WTC11 (cell line): Measurements from ENCODE around the gene AKT1.

Source experiments
- CREM ChIP-seq: sonication (generic); formaldehyde crosslinking; IDR thresholded peaks from 2 replicates; pipeline ENCODE4 v1.8.1; 2022; ENCODE audit warnings: mild to moderate bottlenecking, missing genetic modification reagents, moderate library complexity
- ELF4 ChIP-seq: sonication (generic); formaldehyde crosslinking; IDR thresholded peaks from 2 replicates; pipeline ENCODE4 v1.8.1; 2022; ENCODE audit warnings: low read depth, mild to moderate bottlenecking, moderate library complexity, missing genetic modification reagents
- JUN ChIP-seq: sonication (generic); formaldehyde crosslinking; IDR thresholded peaks from 2 replicates; pipeline ENCODE4 v1.8.0; 2023; ENCODE audit warnings: mild to moderate bottlenecking, missing genetic modification reagents
- NFYB ChIP-seq: sonication (generic); formaldehyde crosslinking; conservative IDR thresholded peaks from 2 replicates; pipeline ENCODE4 v1.8.0; 2022; ENCODE audit warnings: low read depth, missing genetic modification reagents
- RORB ChIP-seq: fragments of 250-450 bp; sonication (Bioruptor Pico); IDR thresholded peaks from 2 replicates; pipeline ENCODE4 v1.9.0; 2021; ENCODE audit warnings: mild to moderate bottlenecking
- SP1 ChIP-seq: sonication (generic); formaldehyde crosslinking; conservative IDR thresholded peaks from 2 replicates; pipeline ENCODE4 v1.8.1; 2022; ENCODE audit warnings: missing genetic modification reagents
- ZNF138 ChIP-seq: sonication (generic); formaldehyde crosslinking; conservative IDR thresholded peaks from 2 replicates; pipeline ENCODE4 v1.8.1; 2022; ENCODE audit warnings: mild to moderate bottlenecking, moderate library complexity, missing genetic modification reagents
- ZNF263 ChIP-seq: sonication (generic); formaldehyde crosslinking; IDR thresholded peaks from 2 replicates; pipeline ENCODE4 v1.8.1; 2022; ENCODE audit warnings: low read depth, mild to moderate bottlenecking, moderate library complexity, missing genetic modification reagents
- TF ChIP-seq, protein P1 (sequence below): fragments of 200-600 bp; IDR thresholded peaks from 2 replicates; pipeline ENCODE4 v1.8.0; 2022; ENCODE audit warnings: antibody characterized with exemption
- TF ChIP-seq, protein P2 (sequence below): sonication (generic); formaldehyde crosslinking; IDR thresholded peaks from 2 replicates; pipeline ENCODE4 v1.8.0; 2022; ENCODE audit warnings: mild to moderate bottlenecking, missing genetic modification reagents
- TF ChIP-seq, protein P3 (sequence below): sonication (generic); formaldehyde crosslinking; IDR thresholded peaks from 2 replicates; pipeline ENCODE4 v1.8.1; 2023; ENCODE audit warnings: mild to moderate bottlenecking, missing genetic modification reagents, moderate library complexity
- TF ChIP-seq, protein P4 (sequence below): sonication (generic); formaldehyde crosslinking; IDR thresholded peaks from 2 replicates; pipeline ENCODE4 v1.8.1; 2023; ENCODE audit warnings: mild to moderate bottlenecking, missing genetic modification reagents
- TF ChIP-seq, protein P5 (sequence below): sonication (generic); formaldehyde crosslinking; conservative IDR thresholded peaks from 2 replicates; pipeline ENCODE4 v1.8.1; 2023; ENCODE audit warnings: mild to moderate bottlenecking, low read depth, missing genetic modification reagents, moderate library complexity
- TF ChIP-seq, protein P6 (sequence below): sonication (generic); formaldehyde crosslinking; conservative IDR thresholded peaks from 2 replicates; pipeline ENCODE4 v1.8.1; 2022; ENCODE audit warnings: mild to moderate bottlenecking, missing genetic modification reagents

DNA sequence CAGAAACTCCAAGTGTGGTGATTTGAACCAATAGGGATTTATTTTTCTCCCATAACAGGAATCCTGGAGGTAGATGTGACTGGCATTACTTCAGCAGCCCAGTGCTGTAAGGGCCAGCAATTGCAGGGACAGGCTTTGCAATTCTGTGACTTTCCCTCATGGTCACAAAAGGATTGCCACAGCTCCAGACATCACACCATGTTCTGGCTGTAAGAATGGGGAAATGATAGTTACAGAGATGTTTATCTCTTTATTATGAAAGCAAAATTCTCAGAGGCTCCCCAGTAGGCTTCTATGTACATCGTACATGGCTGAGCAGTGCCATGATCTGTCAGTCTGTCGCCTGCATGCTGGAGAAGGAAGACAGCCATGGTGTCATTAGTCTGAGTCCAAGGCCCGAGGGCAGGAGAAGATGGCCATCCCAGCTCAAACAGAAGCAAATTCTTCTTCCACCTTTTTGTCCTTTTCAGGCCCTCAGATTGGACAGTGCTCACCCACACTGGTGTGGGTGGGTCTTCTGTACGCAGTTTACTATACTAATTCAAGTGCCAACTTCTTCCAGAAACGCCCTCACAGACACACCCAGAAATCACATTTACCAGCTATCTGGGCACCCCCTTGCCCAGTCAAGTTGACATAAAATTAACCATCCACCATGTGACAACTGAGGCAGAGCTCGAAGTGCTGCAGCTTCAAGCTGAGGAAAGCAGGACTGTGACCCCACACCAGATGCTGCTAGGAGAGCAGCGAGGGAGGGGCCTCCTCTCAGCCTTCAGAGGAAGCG, 22.6 kb upstream of the AKT1 start:
- TF ChIP-seq, protein P1, sequence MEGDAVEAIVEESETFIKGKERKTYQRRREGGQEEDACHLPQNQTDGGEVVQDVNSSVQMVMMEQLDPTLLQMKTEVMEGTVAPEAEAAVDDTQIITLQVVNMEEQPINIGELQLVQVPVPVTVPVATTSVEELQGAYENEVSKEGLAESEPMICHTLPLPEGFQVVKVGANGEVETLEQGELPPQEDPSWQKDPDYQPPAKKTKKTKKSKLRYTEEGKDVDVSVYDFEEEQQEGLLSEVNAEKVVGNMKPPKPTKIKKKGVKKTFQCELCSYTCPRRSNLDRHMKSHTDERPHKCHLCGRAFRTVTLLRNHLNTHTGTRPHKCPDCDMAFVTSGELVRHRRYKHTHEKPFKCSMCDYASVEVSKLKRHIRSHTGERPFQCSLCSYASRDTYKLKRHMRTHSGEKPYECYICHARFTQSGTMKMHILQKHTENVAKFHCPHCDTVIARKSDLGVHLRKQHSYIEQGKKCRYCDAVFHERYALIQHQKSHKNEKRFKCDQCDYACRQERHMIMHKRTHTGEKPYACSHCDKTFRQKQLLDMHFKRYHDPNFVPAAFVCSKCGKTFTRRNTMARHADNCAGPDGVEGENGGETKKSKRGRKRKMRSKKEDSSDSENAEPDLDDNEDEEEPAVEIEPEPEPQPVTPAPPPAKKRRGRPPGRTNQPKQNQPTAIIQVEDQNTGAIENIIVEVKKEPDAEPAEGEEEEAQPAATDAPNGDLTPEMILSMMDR: no peak
- TF ChIP-seq, protein P2, sequence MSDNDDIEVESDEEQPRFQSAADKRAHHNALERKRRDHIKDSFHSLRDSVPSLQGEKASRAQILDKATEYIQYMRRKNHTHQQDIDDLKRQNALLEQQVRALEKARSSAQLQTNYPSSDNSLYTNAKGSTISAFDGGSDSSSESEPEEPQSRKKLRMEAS: no peak
- TF ChIP-seq CREM (CRISPR knock-in tag) (no peak), ELF4 (CRISPR knock-in tag) (no peak), NFYB (CRISPR knock-in tag) (no peak), JUN (CRISPR knock-in tag) (no peak), SP1 (no peak), ZNF263 (CRISPR knock-in tag) (no peak), ZNF138 (CRISPR knock-in tag) (no peak), RORB (CRISPR knock-in tag) (no peak)
- TF ChIP-seq, protein P3, sequence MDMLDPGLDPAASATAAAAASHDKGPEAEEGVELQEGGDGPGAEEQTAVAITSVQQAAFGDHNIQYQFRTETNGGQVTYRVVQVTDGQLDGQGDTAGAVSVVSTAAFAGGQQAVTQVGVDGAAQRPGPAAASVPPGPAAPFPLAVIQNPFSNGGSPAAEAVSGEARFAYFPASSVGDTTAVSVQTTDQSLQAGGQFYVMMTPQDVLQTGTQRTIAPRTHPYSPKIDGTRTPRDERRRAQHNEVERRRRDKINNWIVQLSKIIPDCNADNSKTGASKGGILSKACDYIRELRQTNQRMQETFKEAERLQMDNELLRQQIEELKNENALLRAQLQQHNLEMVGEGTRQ: no peak
- TF ChIP-seq, protein P4, sequence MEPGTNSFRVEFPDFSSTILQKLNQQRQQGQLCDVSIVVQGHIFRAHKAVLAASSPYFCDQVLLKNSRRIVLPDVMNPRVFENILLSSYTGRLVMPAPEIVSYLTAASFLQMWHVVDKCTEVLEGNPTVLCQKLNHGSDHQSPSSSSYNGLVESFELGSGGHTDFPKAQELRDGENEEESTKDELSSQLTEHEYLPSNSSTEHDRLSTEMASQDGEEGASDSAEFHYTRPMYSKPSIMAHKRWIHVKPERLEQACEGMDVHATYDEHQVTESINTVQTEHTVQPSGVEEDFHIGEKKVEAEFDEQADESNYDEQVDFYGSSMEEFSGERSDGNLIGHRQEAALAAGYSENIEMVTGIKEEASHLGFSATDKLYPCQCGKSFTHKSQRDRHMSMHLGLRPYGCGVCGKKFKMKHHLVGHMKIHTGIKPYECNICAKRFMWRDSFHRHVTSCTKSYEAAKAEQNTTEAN (CRISPR knock-in tag): no peak
- TF ChIP-seq, protein P5, sequence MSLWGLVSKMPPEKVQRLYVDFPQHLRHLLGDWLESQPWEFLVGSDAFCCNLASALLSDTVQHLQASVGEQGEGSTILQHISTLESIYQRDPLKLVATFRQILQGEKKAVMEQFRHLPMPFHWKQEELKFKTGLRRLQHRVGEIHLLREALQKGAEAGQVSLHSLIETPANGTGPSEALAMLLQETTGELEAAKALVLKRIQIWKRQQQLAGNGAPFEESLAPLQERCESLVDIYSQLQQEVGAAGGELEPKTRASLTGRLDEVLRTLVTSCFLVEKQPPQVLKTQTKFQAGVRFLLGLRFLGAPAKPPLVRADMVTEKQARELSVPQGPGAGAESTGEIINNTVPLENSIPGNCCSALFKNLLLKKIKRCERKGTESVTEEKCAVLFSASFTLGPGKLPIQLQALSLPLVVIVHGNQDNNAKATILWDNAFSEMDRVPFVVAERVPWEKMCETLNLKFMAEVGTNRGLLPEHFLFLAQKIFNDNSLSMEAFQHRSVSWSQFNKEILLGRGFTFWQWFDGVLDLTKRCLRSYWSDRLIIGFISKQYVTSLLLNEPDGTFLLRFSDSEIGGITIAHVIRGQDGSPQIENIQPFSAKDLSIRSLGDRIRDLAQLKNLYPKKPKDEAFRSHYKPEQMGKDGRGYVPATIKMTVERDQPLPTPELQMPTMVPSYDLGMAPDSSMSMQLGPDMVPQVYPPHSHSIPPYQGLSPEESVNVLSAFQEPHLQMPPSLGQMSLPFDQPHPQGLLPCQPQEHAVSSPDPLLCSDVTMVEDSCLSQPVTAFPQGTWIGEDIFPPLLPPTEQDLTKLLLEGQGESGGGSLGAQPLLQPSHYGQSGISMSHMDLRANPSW (CRISPR knock-in tag): no peak
- TF ChIP-seq, protein P6, sequence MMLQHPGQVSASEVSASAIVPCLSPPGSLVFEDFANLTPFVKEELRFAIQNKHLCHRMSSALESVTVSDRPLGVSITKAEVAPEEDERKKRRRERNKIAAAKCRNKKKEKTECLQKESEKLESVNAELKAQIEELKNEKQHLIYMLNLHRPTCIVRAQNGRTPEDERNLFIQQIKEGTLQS: no peak
